ENCODE measurements around the gene KLRC4.

The KLRC4 gene

DNA sequence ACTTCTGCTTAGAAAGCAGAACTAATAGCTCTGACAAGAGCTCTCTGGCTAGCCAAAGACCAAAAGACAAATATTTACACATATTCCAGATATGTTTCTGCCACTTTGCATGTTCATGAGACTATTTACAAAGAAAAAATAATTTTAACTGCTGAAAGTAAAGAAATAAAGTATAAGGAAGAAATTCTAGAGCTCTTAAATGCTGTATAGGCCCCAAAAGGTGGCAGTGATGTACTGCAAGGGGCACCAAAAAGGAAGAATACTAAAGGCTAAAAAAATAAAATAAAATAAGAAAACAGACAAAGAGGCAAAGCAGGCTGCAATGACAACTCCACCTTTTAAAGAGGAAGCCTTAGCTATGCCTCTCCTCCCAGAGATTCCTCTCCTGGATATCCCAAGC lies 42.7 kb downstream of the KLRC4 start:
- DNase-seq: no peak

DNA sequence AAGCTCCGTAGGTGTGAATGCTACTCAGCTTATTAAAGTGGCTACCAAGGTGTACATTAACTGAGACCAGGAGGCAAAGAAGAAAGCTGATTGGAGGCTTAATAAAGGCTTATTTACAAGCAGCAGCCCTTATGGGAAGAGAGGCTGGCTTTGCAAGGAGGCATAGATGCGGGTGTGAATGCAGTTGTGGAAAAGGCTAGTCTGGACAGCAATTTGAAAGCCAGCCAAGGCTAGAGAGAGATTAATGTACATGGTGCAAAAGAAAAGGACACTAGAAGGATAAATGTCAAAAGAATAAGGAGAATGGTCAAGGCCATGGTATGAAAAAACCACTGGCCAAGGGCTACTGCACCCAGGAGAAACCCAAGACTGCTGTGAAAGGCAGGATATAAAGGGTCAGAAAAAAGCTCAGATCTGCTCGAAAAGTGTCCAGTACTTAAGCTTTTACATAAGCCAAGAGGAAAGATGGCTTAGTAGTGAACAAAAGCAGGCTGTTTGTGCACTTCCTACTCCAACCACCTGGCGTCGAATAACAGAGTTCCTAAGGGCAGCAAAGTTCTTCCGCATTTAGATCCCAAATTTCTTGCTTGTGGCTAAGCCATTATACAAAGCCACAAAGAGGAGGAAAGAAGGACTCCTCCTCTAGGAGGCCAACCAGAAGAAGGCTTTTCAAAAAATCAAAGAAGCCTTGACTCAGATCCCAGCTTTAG lies 43.7 kb downstream of the KLRC4 start:
- no peak for DNase-seq

DNA sequence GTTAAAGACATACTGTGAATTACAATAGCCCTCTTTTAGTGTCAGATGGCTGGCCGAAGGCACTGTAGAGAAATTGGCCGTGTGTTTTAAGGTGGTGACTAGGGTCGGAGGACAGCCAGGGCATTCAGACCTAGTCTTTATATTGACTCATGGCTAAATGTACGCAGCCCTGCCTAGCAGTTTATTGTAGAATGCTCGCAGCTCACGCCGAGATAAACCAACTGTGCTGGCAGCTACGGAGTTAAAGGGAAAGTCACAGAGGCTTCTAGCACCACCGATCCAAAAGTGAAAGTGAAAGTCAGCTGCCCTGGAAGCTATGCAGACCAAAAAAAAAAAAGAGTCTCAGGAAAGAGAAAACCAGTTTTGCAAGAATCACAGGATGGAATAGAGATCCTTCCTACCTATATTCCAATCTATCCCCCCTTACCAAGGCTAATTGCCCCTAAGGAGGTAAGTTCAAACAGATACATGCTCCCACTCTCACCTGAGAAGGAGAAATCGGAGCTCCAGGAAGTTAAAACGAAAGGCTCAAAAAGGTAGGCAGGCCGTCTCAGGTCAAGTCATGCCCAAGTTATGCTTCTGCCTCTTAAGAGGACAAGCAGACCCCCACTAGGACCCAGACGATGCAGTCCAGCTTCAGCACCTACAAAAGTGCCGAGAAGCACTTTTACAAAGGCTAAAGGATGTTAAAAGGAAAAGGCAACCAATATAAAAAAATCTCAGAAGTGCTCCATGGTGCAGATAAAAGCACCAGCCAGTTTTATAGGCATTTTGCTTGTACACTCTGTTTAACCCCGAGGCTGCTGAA lies 44.5 kb downstream of the KLRC4 start:
- peak; percentile 19 for DNase-seq

DNA sequence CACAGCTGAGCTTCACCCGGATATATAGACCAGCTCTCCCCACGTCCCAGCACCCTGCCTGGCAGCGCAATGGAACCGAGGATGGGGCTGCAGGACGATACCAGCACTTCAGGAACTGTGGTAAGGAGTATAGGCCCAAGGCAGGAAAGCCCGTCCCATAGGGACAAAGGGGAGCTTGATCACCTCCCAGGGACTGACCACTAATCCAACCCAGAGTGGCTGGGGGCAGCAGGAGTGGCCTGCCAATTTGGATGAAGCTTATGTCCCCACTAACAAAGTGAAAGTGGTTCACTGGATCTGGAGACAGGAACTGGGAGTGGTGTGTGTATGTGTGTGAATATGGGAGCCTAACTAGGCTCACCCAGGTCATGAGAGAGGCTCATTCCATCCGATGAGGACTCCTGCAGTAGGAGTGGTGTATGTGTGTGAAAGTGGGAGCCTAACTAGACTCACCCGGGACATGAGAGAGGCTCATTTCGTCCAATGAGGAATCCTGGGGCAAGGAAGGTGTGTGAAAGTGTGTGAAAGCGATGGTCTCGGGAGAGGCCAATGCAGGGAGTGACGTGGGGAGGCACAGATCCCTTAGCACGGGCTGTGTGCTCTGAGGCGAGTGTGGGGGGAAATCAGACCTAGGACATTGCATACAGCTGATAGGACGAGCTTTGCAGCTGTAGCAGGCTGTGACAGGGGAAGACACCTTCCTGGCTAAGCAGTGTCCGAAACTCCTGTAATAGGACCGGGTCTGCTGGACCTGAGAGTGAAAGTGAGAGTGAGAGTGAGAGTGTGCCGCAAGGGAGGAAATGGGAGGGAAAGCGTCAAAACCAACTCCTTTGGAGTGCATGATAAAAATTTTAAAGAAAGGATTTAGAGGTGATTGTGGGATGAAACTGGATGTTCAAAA lies 45.4 kb downstream of the KLRC4 start:
- peak; percentile 3 for DNase-seq

DNA sequence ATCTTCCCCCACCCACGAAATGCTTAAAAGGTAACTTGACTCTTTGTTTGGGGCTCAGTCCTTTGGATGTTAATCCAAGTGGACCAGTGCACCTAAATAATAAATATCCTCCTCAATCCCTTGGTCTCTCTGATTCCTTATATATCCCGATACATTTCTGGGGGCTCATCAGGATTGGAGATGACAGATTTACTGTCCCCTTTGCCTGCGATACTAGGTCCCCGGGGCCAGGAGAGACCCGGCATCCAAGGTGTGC lies 46.0 kb downstream of the KLRC4 start:
- DNase-seq: no peak

DNA sequence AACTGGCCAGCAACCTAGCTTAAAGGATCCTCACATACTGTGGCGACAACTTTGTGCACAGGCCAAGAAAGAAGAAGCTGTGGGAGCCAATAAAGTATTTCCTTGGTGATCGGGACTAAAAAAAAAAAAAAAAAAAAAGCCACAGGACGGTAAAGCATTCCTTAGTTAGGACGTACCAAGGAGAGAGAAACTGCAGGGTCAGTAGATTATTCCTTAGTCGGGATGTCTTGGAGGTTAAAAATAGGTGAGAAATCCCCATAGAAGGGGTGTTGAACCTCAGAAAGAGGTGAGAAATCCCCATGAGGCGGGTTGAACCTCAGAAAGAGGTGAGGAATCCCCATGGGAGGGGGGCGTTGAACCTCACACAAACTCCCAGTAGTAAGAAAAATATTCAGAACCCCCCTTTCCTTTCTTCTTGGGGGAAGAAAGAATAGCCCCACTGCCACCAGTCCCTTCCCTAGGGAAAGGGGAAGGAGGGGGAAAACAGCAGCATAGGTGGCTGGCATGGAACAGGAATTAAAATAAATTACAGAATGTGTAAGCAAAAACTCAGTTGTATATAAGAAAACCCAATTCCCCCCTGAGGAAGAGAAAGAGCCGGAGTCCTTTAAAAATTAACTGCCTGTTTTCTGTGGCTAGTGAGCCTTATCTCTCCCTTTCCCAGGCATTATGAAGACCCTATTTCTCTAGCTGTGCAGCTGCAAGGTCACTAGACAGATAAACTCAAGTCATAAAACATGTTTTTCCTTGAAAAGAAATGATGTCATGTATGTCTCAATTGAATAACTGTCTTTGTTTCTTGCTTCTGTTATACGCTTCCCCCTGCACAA lies 46.5 kb downstream of the KLRC4 start:
- no peak for DNase-seq

DNA sequence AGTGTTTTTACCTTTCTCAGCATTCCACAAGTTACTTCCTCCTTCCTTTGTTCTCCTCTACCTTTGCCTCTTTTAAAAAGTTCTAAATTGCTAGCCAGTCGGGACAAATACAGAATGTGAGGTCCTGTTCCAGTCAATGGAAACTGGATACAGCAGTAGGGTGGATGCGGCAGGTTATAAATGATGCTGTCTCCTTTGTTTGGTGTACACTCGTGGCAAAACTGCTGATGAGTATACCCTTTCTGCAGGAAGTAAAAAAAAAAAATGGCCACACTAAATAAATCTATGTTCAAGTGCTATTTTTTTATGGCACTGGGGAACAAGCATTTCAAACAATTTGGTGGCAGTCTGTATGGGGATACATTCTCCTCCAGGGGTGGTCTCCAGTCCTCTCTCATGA lies 47.2 kb downstream of the KLRC4 start:
- DNase-seq: no peak

DNA sequence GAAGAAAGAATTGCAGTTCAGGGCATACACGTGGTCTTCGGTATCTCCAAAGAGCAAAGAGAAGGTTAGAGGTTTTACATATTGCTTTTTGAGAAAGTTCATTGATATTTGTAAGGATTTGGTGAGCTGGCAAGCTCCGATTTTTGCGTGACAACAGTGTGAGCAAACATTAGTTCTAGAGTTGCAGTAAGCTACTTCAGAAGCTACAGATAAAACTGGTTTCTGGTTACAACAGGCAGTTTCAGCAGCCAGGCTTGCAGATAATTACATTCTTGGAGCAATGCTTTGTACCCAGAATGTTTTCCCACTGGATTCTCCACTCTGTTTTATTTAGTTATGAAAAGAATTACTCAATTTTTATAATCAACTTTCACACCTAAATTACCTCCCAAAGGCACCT lies 47.9 kb downstream of the KLRC4 start:
- no peak for DNase-seq

DNA sequence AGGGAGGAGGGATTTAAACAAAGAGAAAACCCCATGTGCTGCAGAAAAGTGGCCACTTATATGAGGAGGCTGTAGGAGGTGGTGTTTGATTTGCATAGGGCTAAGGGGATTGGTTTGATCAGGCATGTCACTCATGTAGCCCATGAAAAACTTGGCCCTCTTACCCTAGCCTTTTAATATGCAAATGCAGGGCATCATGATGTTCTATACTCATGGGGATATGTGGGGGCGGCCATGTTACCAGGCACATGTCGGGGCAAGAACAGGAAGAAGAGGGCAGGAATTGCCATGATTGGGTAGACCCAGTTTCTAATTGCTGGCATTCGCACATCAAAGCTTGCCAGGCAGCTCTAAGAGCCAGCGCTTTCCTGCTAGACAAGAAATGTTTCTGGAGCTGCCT lies 48.5 kb downstream of the KLRC4 start:
- DNase-seq: no peak

DNA sequence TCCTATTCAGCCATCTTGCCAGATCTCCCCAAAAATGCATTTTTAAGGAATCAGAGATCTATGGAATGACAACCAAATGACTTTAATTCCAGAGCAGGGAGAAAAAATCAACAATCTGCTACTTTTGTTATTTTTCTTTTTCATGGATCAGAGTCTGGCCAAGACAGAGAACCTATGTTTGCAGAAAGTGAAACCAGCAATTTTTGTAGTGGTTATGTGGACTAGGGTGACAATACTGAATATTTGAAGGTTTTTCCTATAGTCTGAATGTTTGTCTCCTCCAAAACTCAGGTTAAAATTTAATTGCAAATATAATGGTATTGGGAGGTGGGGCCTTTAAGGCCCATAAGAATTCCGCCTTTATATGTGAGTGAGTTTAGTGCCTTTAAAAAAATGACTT lies 50.6 kb downstream of the KLRC4 start:
- DNase-seq: no peak

DNA sequence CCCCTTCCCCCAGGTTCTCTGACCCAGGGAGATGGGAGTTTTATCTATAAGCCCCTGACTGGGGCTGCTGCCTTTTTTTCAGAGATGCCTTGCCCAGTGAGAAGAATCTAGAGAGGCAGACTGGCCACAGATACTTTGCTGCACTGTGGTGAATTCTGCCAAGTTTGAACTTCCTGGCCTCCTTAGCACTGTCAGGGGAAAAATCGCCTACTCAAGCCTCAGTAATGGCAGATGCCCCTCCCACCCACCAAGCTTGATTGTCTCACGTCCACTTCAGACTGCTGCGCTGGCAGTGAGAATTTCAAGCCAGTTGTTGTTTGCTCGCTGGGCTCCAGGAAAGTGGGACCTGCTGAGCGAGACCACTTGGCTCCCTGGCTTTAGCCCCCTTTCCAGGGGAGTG lies 51.4 kb downstream of the KLRC4 start:
- DNase-seq: no peak
